HG03097 (cell line): ENCODE measurements around the gene SPECC1.
"Not testable (repeated sequence)": the region's sequence is repeated elsewhere in the genome, so short reads cannot be mapped to it uniquely, and the experiment has no call there.

ENCODE experiments used
- ATAC-seq: cut with Tn5 transposase; IDR thresholded peaks from one replicate; pipeline ENCODE4 v1.9.1; 2021; ENCODE audit not compliant: unreplicated experiment, low FRiP score

SPECC1 gene

GRCh38 chr17:20158580-20158979, 149.4 kb downstream of the SPECC1 start:
- no peak for ATAC-seq

- ATAC-seq = no peak
Observed at GRCh38 chr17:20159406-20160069, 150.4 kb downstream of the SPECC1 start.

GRCh38 chr17:20165516-20165915, 156.4 kb downstream of the SPECC1 start:
- ATAC-seq = not testable (repeated sequence)

- no peak for ATAC-seq
Observed at GRCh38 chr17:20170085-20170484, 160.9 kb downstream of the SPECC1 start.

GRCh38 chr17:20171741-20172365, 162.7 kb downstream of the SPECC1 start:
- ATAC-seq = no peak

GRCh38 chr17:20172376-20172775, 163.2 kb downstream of the SPECC1 start:
- ATAC-seq = no peak

- ATAC-seq = no peak
Observed at GRCh38 chr17:20173091-20173490, 163.9 kb downstream of the SPECC1 start.

GRCh38 chr17:20174588-20175265, 165.6 kb downstream of the SPECC1 start:
- no peak for ATAC-seq

- ATAC-seq = no peak
Observed at GRCh38 chr17:20179041-20179440, 169.9 kb downstream of the SPECC1 start.

- no peak for ATAC-seq
Observed at GRCh38 chr17:20180661-20181060, 171.5 kb downstream of the SPECC1 start.

- ATAC-seq = no peak
Observed at GRCh38 chr17:20184181-20184580, 175.0 kb downstream of the SPECC1 start.

GRCh38 chr17:20184977-20185619, 175.9 kb downstream of the SPECC1 start:
- no peak for ATAC-seq

GRCh38 chr17:20187049-20187448, 177.9 kb downstream of the SPECC1 start:
- ATAC-seq = no peak

GRCh38 chr17:20189302-20189701, 180.1 kb downstream of the SPECC1 start:
- no peak for ATAC-seq

- ATAC-seq = no peak
Observed at GRCh38 chr17:20189979-20190378, 180.8 kb downstream of the SPECC1 start.

GRCh38 chr17:20190605-20191004, 181.4 kb downstream of the SPECC1 start:
- ATAC-seq = no peak

GRCh38 chr17:20191056-20191455, 181.9 kb downstream of the SPECC1 start:
- ATAC-seq = no peak

GRCh38 chr17:20196286-20196685, 187.1 kb downstream of the SPECC1 start:
- ATAC-seq = not testable (repeated sequence)

- no peak for ATAC-seq
Observed at GRCh38 chr17:20197272-20197926, 188.2 kb downstream of the SPECC1 start.

- no peak for ATAC-seq
Observed at GRCh38 chr17:20200016-20200795, 191.0 kb downstream of the SPECC1 start.
